A673 (cell line): ENCODE data around the gene AATF. TPM values are rescaled to one million over a fixed set of nuclear protein-coding genes. Genes with fewer than 3 reads are reported as not detected.

Experiments used
- BruUV-seq: library from RNA; stranded (reverse); fragments of 400-500 nt; replicated peaks from 2 replicates; lab custom pipeline; 2021; lab: Mats Ljungman, UMichigan
- CTCF ChIA-PET: fragments of 300-600 bp; sonication (Branson Sonifier 250); formaldehyde crosslinking; loops from one replicate; lab custom pipeline; 2022; ENCODE audit warnings: antibody characterized with exemption; lab: Charles Lee
- POLR2A ChIA-PET: fragments of 300-600 bp; sonication (Branson Sonifier 250); formaldehyde crosslinking; loops from one replicate; lab custom pipeline; 2022; ENCODE audit warnings: antibody characterized with exemption; ENCODE audit not compliant: low non-redundant PET; lab: Charles Lee
- DNase-seq: peaks from one replicate; pipeline ENCODE4 v3.0.0-alpha.2; 2015; ENCODE audit warnings: low spot score
- H3K27ac ChIP-seq: fragments of 200-600 bp; sonication (generic); 2 replicates; pipeline ENCODE4 v1.5.1; 2016; ENCODE audit warnings: mixed run types, low read depth, mild to moderate bottlenecking, mixed read lengths, antibody characterized with exemption, low read length; ENCODE audit not compliant: poor library complexity, severe bottlenecking
- H3K27me3 ChIP-seq: fragments of 200-600 bp; sonication (generic); replicated peaks from 2 replicates; pipeline ENCODE4 v1.6.1; 2017; ENCODE audit warnings: mixed run types, low read depth, mild to moderate bottlenecking, mixed read lengths, antibody characterized with exemption, low read length; ENCODE audit not compliant: insufficient read depth, poor library complexity
- H3K36me3 ChIP-seq: fragments of 200-600 bp; sonication (generic); 2 replicates; pipeline ENCODE4 v1.6.1; 2016; ENCODE audit warnings: mixed run types, mild to moderate bottlenecking, mixed read lengths, antibody characterized with exemption, low read length; ENCODE audit not compliant: insufficient read depth, poor library complexity, severe bottlenecking
- H3K4me1 ChIP-seq: fragments of 200-600 bp; sonication (generic); 2 replicates; pipeline ENCODE4 v1.6.1; 2017; ENCODE audit warnings: mixed run types, mild to moderate bottlenecking, mixed read lengths, antibody characterized with exemption, low read length; ENCODE audit not compliant: insufficient read depth, poor library complexity, severe bottlenecking
- H3K4me3 ChIP-seq: fragments of 200-600 bp; sonication (generic); 2 replicates; pipeline ENCODE4 v1.5.1; 2016; ENCODE audit warnings: low read depth, mixed run types, mild to moderate bottlenecking, mixed read lengths, low read length; ENCODE audit not compliant: poor library complexity, severe bottlenecking
- H3K9me3 ChIP-seq: fragments of 200-600 bp; sonication (generic); 2 replicates; pipeline ENCODE4 v1.6.1; 2016; ENCODE audit warnings: mixed run types, low read depth, mild to moderate bottlenecking, mixed read lengths, antibody characterized with exemption, low read length; ENCODE audit not compliant: poor library complexity, severe bottlenecking
- CTCF ChIP-seq: fragments of 300-800, 200-600 bp; sonication (generic); conservative IDR thresholded peaks from 2 replicates; pipeline ENCODE4 v1.5.1; 2017; ENCODE audit warnings: low read depth, mild to moderate bottlenecking, antibody characterized with exemption, low read length, moderate library complexity, mixed read lengths
- EZH2 ChIP-seq: fragments of 200-600 bp; sonication (generic); IDR thresholded peaks from 2 replicates; pipeline ENCODE4 v1.6.1; 2017; ENCODE audit warnings: borderline replicate concordance, low read depth, mild to moderate bottlenecking, mixed read lengths, antibody characterized with exemption, low read length; ENCODE audit not compliant: poor library complexity, severe bottlenecking
- intact Hi-C: fragments of 100-400 bp; cut with micrococcal nuclease; formaldehyde crosslinking; loops from one replicate; pipeline ENCODE4 v1.10.0; 2022; ENCODE audit not compliant: unreplicated experiment
- total RNA-seq: library from RNA; stranded (reverse); gene quantifications from 2 replicates; pipeline ENCODE4 v1.2.3, GENCODE V29; 2021

AATF gene
- total RNA-seq, 1 experiment from 2014 or later: 51.3 TPM

DNA sequence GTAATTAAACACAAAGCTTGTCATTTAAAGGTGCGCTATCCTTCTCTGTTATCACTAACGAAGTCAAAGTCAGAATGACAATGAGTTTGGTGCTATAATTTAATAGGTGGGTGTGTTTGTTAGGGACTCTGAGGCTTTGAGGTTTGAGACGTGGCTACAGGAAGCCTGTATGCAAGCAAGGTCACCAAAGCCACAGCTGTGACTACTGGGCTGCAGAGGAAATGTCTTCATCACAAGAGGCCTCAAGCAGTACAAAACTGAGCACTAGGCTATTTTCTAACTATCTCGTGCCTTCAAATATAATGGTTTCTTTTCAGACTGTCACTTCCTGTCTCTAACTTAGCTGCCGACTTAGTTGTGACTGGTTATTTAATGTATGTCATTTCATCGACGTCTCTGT, 141.2 kb downstream of the AATF start:
- no peak overlapping the region for H3K4me3 ChIP-seq
- H3K27me3 ChIP-seq: no peaks in the 10 kb centered on the region
- DNase-seq: no peak
- ChIA-PET POLR2A (no interaction called here), CTCF (no interaction called here)
- no peaks in the 10 kb centered on the region for H3K9me3 ChIP-seq
- no peak overlapping the region for H3K27ac ChIP-seq
- no peak for TF ChIP-seq EZH2
- TF ChIP-seq CTCF: no peak
- no peaks in the 10 kb centered on the region for H3K4me1 ChIP-seq
- intact Hi-C loops: no loop called here
- no TSS peak for BruUV-seq
- H3K36me3 ChIP-seq: peaks cover 2% of the 10 kb centered on the region

GRCh38 chr17:37090941-37091340, 142.2 kb downstream of the AATF start:
- H3K4me3 ChIP-seq: no peak overlapping the region
- no peaks in the 10 kb centered on the region for H3K27me3 ChIP-seq
- no TSS peak for BruUV-seq
- no peak for DNase-seq
- ChIA-PET POLR2A (no interaction called here), CTCF (no interaction called here)
- peaks cover 3% of the 10 kb centered on the region for H3K36me3 ChIP-seq
- H3K9me3 ChIP-seq: no peaks in the 10 kb centered on the region
- intact Hi-C loops: no loop called here
- TF ChIP-seq CTCF (no peak), EZH2 (no peak)
- H3K4me1 ChIP-seq: no peaks in the 10 kb centered on the region
- H3K27ac ChIP-seq: no peak overlapping the region

- H3K27me3 ChIP-seq: no peaks in the 10 kb centered on the region
- intact Hi-C loops: no loop called here
- peaks cover 9% of the 10 kb centered on the region for H3K36me3 ChIP-seq
- no TSS peak for BruUV-seq
- H3K4me3 ChIP-seq: no peak overlapping the region
- H3K9me3 ChIP-seq: no peaks in the 10 kb centered on the region
- H3K27ac ChIP-seq: no peak overlapping the region
- ChIA-PET POLR2A (no interaction called here), CTCF (no interaction called here)
- no peaks in the 10 kb centered on the region for H3K4me1 ChIP-seq
- TF ChIP-seq EZH2: no peak
- TF ChIP-seq CTCF: no peak
- DNase-seq: no peak
Observed at GRCh38 chr17:37092071-37092470, 143.3 kb downstream of the AATF start.
